T-helper 9 cell (primary cell): ENCODE data around the gene BCL11B.

Experiments used
- DNase-seq: peaks from one replicate; pipeline ENCODE4 v3.0.0-alpha.2; 2020

BCL11B gene

GRCh38 chr14:99216191-99216590, 55.8 kb downstream of the BCL11B start:
- no peak for DNase-seq

- DNase-seq, result no peak
Observed at GRCh38 chr14:99215277-99215676, 56.7 kb downstream of the BCL11B start.

- DNase-seq, result no peak
Observed at GRCh38 chr14:99214701-99215100, 57.3 kb downstream of the BCL11B start.

- DNase-seq, result no peak
Observed at GRCh38 chr14:99213527-99213971, 58.4 kb downstream of the BCL11B start.

GRCh38 chr14:99213101-99213500, 58.9 kb downstream of the BCL11B start:
- no peak for DNase-seq

- DNase-seq, result no peak
Observed at GRCh38 chr14:99212646-99213045, 59.4 kb downstream of the BCL11B start.

- no peak for DNase-seq
Observed at GRCh38 chr14:99212199-99212598, 59.8 kb downstream of the BCL11B start.

GRCh38 chr14:99211410-99211809, 60.6 kb downstream of the BCL11B start:
- DNase-seq, result no peak

- DNase-seq, result no peak
Observed at GRCh38 chr14:99210333-99210732, 61.7 kb downstream of the BCL11B start.

- no peak for DNase-seq
Observed at GRCh38 chr14:99209409-99209808, 62.6 kb downstream of the BCL11B start.

- no peak for DNase-seq
Observed at GRCh38 chr14:99208318-99208717, 63.7 kb downstream of the BCL11B start.

- DNase-seq, result no peak
Observed at GRCh38 chr14:99207456-99207855, 64.5 kb downstream of the BCL11B start.

- DNase-seq, result no peak
Observed at GRCh38 chr14:99206090-99206489, 65.9 kb downstream of the BCL11B start.

GRCh38 chr14:99205086-99205688, 66.8 kb downstream of the BCL11B start:
- no peak for DNase-seq

- DNase-seq, result no peak
Observed at GRCh38 chr14:99203801-99204200, 68.2 kb downstream of the BCL11B start.

- no peak for DNase-seq
Observed at GRCh38 chr14:99203080-99203479, 68.9 kb downstream of the BCL11B start.

GRCh38 chr14:99202516-99202915, 69.5 kb downstream of the BCL11B start:
- DNase-seq, result no peak

GRCh38 chr14:99201351-99202073, 70.5 kb downstream of the BCL11B start:
- DNase-seq, result no peak

GRCh38 chr14:99200654-99201005, 71.4 kb downstream of the BCL11B start:
- DNase-seq, result no peak

GRCh38 chr14:99199846-99200653, 71.9 kb downstream of the BCL11B start:
- no peak for DNase-seq

GRCh38 chr14:99198746-99199502, 73.1 kb downstream of the BCL11B start:
- no peak for DNase-seq

GRCh38 chr14:99196310-99196650, 75.7 kb downstream of the BCL11B start:
- DNase-seq, result no peak
